GM18909 (cell line): ENCODE data around the gene C2CD4C.
"Not testable (repeated sequence)": the region's sequence is repeated elsewhere in the genome, so short reads cannot be mapped to it uniquely, and the experiment has no call there.

Experiments
- ATAC-seq: cut with Tn5 transposase; IDR thresholded peaks from one replicate; pipeline ENCODE4 v1.9.1; 2021; ENCODE audit warnings: mild to moderate bottlenecking; ENCODE audit not compliant: unreplicated experiment, poor library complexity

Gene C2CD4C

DNA sequence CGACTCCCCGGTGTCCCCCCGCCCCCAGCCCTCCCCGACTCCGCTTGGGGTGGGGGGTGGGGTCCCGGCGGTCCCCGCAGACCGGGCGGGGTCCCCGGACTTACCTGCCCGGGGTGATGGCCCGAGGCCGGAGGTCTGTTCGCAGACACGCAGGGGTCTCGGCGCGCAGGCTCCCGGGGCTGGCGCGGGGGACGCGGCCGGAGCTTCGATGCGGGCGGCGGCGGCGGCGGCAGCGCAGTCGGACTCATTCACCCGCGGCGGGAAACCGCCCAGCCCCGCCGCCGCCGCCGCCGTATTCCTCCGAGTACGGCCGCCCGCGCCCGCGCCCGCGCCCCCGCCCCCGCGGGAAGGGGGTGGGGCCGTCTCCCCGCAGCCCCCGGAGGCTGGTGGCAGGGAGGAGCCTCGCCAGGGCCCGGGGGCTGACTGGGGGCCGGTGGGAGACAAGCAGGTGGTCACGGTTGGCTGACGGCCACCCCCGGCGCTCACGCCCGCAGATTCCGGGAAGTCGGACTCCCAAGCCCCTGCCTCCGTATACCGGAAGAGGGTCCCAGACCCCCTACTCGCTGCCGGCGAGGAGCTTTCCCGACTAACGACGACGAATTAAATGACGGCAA is at the start of gene C2CD4C:
Gene C2CD4C (minus strand): TSS at position 246 of the 614 bp plus-strand sequence. CDS start 786 bp downstream, outside the sequence.
- ATAC-seq: no peak

DNA sequence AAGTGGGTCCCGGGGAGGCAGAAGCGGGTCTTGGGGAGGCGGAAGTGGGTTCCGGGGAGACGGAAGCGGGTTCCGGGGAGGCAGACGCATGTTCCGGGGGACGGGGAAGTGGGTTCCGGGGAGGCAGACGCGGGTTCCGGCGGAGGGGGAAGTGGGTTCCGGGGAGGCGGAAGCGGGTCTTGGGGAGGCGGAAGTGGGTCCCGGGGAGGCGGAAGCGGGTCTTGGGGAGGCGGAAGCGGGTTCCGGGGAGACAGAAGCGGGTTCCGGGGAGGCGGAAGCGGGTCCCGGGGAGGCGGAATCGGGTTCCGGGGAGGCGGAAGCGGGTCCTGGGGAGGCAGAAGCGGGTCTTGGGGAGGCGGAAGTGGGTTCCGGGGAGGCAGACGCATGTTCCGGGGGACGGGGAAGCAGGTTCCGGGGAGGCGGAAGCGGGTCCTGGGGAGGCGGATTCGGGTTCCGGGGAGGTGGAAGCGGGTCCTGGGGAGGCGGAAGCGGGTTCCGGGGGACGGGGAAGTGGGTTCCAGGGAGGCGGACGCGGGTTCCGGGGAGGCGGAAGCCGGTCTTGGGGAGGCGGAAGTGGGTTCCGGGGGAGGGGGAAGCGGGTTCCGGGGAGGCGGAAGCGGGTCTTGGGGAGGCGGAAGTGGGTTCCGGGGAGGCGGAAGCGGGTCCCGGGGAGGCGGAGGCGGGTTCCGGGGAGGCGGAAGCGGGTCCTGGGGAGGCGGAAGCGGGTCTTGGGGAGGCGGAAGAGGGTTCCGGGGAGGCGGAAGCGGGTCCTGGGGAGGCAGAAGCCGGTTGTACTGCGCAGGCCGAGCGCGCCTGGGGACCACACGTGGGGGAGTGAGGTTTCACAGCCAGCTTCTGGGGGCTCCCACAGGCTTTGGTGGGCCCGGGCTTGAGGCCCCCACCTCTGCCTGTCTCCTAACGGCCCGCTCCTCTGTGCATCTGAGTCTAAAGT is 49.4 kb upstream of the C2CD4C start:
- ATAC-seq: no peak

- no peak for ATAC-seq
These were observed 48.7 kb upstream of the C2CD4C start for GRCh38 chr19:457636-458035.

- no peak for ATAC-seq
These were observed 47.7 kb upstream of the C2CD4C start for GRCh38 chr19:456547-457110.

GRCh38 chr19:455851-456546 is 47.1 kb upstream of the C2CD4C start:
- no peak for ATAC-seq

DNA sequence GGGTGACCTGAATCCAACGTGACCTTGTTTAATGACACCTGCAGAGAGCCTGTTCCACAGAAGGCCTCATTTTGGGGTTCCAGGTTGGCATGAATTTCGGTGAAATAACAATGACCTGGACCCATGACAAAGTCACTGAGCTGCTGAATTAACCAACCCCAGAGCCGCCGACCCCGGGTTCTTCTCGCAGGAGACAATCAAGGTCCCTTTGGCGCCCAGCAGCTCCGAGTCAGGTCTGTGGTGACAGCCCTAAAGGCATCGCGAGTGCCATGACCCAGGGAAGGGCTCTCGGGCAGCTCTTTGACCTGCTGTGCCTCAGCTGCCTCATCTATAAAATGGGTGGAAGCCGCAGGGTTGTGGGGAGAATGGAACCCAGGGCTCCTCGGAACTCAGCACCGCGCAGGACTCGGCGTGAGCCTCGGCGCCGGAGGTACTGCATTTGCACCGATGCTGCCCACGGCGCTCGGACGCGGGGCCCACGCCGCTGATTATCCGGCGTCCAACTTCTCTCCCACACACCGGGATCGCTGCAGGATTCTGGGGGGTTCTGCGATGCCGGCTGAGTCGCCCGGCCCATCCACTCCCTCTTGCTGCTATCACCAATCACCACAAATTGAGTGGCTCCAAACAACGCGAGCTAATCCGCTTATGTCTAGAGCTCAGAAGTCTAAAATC is 46.2 kb upstream of the C2CD4C start:
- no peak for ATAC-seq

DNA sequence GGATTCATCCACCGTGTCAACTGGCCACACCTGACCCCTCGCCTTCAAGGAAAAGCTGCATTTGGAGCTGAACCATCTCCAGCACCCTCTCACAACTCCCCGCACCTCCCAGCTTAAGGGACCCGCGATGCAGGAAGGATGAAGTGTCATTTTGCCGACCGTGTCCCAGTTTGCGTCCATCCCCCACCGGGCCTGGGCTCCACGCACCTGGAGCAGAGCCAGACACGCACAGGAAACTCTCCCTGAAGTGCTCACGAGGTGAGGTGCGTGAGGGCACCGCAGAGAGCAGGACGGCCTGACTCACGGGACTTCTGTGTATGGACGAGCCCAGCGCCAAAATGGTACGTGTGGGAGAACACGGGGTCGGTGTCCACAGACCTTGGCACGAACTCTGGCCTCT is 44.7 kb upstream of the C2CD4C start:
- ATAC-seq: no peak

DNA sequence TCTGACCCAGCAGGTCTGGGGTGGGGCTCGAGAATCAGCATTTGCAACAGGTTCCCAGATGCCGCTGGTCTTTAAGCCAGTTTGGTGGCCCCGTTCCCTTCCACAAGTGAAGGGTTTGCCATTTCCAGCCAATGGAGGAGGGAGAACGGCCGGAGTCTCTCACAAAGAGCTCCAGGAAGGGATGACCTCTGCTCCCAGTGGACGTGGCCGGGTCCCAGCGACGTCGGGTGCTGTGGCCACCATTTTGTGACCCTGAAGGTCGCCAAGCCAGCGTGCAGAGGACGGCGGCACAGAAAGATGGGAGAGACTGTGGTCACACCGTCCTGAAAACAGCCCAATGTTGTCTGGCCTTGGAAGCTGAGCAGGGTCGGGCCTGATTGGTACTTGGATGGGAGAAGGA is 43.9 kb upstream of the C2CD4C start:
- ATAC-seq: no peak

GRCh38 chr19:450912-451481 is 42.0 kb upstream of the C2CD4C start:
- ATAC-seq: not testable (repeated sequence)

GRCh38 chr19:449916-450315 is 41.0 kb upstream of the C2CD4C start:
- no peak for ATAC-seq

DNA sequence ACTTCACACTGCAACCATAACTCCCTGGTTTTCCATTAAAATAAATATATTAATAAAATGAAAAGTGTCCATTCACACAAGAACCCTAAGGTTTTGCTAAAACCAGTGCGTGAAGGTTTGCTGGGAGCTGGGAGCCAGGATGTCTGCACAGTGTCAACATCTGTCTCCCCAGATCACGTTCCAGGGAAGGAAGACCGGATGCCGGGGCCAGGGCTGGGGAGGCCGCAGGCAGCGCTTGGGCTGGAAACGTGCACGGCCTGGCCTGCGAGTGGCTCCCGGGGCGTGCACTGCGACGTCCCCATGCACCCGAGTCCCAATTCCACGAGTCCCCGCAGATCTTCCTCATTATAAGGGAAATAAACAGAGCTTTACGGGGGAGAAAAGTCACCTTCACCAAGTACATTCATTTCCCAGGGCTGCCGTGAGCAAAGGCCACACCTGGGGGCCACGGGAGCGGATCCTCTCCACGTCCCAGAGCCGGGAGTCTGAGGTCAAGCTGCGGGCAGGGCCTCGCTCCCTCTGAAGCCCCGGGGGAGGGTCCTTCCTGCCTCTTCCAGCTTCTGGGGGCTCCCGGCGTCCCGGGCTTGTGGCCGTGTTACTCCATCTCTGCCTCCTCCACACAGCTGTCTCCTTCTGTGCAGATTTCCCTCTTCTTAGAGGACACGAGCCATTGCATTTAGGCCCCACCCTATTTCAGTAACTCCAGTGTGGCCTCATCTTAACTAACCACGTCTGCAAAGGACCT is 39.0 kb upstream of the C2CD4C start:
- ATAC-seq: no peak

GRCh38 chr19:447064-447426 is 38.1 kb upstream of the C2CD4C start:
- ATAC-seq: no peak

GRCh38 chr19:444677-445210 is 35.8 kb upstream of the C2CD4C start:
- ATAC-seq: no peak

DNA sequence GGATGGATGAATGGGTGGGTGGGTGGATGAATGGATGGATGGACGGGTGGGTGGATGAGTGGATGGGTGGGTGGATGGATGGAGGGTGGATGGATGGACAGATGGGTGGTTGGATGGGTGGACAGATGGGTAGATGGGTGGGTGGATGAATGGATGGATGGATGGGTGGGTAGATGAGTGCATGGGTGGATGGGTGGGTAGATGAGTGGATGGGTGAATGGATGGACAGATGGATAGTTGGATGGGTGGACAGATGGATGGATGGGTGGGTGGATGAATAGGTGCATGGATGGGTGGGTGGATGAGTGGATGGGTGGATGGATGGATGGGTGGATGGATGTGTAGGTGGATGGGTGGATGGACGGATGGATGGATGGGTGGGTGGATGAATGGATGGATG is 34.1 kb upstream of the C2CD4C start:
- no peak for ATAC-seq

DNA sequence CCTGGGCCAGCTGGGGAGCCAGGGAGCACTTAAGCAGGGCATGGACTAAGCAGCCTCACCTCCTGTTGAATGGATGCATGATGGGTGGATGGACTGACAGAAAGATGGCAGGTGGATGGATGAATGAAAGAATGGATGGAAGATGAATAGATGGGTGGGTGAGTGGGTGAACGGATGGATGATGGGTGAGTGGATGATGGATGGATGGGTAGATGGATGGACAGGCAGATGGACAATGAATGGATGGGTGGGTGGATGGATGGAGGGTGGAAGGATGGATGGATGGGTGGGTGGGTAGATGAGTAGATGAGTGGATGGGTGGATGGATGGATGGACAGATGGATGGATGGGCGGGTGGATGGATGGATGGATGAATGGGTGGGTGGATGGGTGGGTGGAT is 33.1 kb upstream of the C2CD4C start:
- ATAC-seq: no peak

GRCh38 chr19:441213-441836 is 32.4 kb upstream of the C2CD4C start:
- ATAC-seq: no peak

- no peak for ATAC-seq
These were observed 31.7 kb upstream of the C2CD4C start for GRCh38 chr19:440391-441212.
